ENCODE measurements around the gene EQTN.
A peak's percentile ranks its signal among the peaks of the same experiment; 100 is the strongest.

EQTN gene

GRCh38 chr9:27297050-27297449, at the start of gene EQTN:
Gene EQTN (minus strand): TSS chr9:27297150. CDS start chr9:27297055, 95 bp downstream.
- DNase-seq (ENCODE audit: low read depth) = no peak
- no peak within 1 kb of the TSS for H3K4me3 ChIP-seq (ENCODE audit: low read depth, low read length)

DNA sequence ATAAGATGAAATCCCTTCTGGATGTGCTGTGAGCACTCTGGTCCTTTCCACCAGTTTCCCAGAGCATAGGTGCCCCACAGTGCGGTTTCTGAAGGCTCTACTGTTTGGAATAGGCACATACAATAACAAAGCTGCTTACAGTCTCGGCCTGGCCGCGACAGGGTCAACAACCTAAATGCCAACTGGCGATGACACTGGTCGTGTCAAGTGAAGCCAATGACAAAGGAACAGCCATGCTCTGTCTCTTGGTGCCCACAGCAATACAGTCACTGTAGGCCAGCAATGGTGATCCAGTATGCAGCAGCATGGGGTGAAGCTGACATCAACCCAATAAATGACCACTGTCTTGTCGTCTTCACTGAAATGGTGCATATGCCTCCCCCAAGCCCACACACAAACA, 47.8 kb upstream of the EQTN start:
- H3K4me3 ChIP-seq (ENCODE audit: low read depth, low read length) = no peak overlapping the region
- DNase-seq (ENCODE audit: low read depth) = no peak

- H3K4me3 ChIP-seq (ENCODE audit: low read depth, low read length) = no peak overlapping the region
- DNase-seq (ENCODE audit: low read depth) = no peak
These were observed 44.8 kb upstream of the EQTN start for GRCh38 chr9:27341545-27342294.

GRCh38 chr9:27340961-27341511, 44.1 kb upstream of the EQTN start:
- DNase-seq (ENCODE audit: low read depth) = no peak

DNA sequence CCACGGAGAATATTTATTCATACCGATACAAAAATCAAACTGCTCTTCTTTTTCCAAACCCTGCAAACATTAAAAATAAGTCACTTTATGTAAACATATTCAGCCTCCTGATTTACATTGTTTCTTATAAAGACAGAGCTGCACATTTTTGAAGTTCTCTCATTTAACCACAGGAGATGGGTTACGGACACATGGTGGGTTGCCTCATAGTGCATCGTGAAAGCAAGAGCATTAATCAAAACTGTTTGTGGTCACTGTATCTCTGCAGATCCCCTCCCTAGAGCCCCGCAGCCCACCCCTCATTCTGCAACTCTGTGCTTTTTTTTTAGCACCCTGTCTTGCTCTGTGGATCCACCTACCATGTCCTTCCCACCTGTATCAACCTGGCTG, 43.3 kb upstream of the EQTN start:
- no peak for DNase-seq (ENCODE audit: low read depth)
- H3K4me3 ChIP-seq (ENCODE audit: low read depth, low read length) = no peak overlapping the region

More at GRCh38 chr9:27340961-27341511, 44.1 kb upstream of the EQTN start:
- no peak overlapping the region for H3K4me3 ChIP-seq (ENCODE audit: low read depth, low read length)

DNA sequence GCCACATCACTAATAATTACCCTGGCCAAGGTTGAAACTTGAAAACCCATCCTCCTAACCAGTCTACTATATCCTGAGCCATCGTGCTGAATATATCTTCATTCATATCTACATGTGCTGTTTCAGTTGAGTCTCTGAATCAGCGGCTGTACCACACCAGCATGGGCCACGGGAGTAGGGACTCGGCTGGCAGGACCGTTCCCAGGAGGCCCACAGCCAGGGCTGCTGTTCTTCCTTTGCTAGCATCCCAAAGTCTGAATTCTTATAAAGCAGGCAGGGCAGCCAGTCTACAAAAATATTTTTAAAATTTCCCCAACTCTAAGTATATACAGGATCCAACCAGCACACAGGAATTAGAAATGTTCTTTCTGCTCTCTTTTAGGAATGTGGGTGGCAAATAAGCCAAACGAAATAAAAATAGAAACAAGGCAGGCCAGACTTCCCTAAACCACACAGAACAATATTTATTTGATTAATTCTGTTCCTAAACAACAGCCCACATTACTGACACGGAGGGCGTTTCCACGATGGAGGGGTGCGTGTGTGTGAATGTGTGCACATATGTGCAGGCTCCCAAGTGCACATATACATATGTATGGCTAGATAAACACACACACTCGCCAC, 42.8 kb upstream of the EQTN start:
- no peak overlapping the region for H3K4me3 ChIP-seq (ENCODE audit: low read depth, low read length)
- DNase-seq (ENCODE audit: low read depth) = no peak

- DNase-seq (ENCODE audit: low read depth) = no peak
- no peak overlapping the region for H3K4me3 ChIP-seq (ENCODE audit: low read depth, low read length)
These were observed 41.6 kb upstream of the EQTN start for GRCh38 chr9:27338527-27338903.

- no peak overlapping the region for H3K4me3 ChIP-seq (ENCODE audit: low read depth, low read length)
- no peak for DNase-seq (ENCODE audit: low read depth)
These were observed 41.0 kb upstream of the EQTN start for GRCh38 chr9:27337833-27338526.

DNA sequence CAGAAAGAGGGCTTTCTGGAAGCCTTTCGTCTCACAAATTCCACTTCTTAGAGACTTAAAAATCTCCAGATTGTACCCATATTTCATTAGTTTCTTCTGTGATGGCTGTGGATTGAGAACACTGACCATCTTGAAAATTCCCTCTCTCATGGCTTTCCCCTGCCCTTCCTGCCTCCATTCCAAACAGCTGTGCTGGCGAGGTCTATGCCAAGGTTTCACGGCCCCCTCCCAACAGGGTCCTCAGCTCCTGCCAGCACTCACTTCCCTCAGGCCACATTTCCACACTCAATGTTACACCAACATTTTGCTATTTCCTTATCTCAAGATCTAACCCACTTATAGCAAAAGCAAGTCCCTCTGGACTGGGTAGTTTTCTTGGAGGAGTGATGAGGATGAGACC, 40.3 kb upstream of the EQTN start:
- DNase-seq (ENCODE audit: low read depth) = no peak
- H3K4me3 ChIP-seq (ENCODE audit: low read depth, low read length) = no peak overlapping the region

DNA sequence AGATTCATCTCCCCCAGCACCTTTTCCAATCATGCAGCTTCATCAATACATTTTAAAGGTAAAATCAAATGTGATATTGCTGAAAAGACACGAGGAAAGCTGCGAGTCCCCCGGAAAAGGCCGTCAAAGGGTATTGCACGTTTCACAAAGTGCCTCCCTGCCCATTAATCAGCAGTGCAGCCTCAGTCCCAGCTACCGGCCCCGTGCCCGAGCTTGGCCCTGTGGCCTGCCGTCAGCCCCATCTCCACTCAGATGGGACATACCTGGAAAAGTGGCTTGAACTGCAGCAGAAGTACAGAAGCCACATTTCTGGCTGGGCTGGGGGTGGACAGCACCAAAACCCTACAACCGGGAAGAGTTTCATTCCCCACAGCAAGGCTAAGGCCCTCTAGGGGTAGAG, 39.9 kb upstream of the EQTN start:
- no peak for DNase-seq (ENCODE audit: low read depth)
- H3K4me3 ChIP-seq (ENCODE audit: low read depth, low read length) = no peak overlapping the region

DNA sequence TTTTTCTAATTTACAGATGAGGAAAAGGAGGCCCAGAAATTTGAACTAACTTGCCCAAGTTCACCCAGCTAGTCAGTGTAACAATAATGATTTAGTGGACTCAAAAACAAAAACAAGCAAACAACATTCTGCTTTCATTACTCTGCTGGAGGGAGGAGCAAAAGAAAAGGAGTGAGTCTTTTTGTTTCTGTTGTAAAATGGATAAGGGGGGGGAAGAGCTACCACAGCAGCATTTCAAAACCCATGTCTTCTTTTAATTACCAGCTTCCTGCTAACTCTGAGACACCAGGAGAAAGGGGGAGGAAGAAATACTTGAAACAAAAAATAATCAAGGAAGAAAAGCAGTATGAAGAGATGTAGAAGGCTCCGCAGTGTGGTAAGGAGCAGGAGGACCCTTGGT, 39.2 kb upstream of the EQTN start:
- no peak overlapping the region for H3K4me3 ChIP-seq (ENCODE audit: low read depth, low read length)
- DNase-seq (ENCODE audit: low read depth) = no peak

- H3K4me3 ChIP-seq (ENCODE audit: low read depth, low read length) = no peak overlapping the region
- no peak for DNase-seq (ENCODE audit: low read depth)
These were observed 38.1 kb upstream of the EQTN start for GRCh38 chr9:27335075-27335474.

DNA sequence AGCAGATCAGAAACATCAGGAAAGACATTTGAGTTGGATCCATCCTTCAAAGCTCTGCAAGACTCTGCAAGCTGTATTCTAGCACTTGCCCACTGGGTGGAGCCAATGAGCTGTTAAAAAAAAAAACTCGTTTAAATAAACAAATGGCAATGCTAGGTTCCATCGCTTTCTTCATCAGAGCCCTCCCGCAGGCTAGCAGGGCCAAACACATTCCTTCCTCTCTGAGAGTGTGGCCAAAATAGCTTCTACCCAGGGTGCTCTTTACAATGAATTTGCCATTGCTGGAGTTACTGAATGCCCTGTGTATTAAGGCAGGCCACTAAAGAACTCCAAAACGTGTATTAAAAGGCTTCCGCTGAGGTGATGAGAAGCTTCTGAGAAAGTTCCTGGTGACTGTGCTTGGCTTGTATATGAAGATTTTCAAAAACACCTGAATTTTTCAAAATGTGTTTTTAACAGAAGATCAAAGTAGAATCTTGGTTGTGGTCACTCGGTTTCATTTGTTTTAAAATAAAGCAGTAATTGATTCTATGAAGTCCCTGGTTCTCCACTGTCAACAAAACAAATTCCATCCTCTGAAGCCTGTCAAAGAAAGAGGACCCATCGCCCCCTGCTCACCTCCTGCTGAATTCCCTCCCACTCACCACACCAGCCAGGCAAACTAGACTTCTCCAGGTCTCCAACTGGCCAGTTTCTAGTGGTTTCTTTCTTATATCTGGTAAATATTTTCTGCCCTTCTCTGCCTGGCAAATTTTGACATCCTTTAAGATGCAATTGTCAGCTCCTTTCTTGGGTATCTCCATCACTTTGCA, 36.5 kb upstream of the EQTN start:
- DNase-seq (ENCODE audit: low read depth) = peak; percentile 28
- no peak overlapping the region for H3K4me3 ChIP-seq (ENCODE audit: low read depth, low read length)

DNA sequence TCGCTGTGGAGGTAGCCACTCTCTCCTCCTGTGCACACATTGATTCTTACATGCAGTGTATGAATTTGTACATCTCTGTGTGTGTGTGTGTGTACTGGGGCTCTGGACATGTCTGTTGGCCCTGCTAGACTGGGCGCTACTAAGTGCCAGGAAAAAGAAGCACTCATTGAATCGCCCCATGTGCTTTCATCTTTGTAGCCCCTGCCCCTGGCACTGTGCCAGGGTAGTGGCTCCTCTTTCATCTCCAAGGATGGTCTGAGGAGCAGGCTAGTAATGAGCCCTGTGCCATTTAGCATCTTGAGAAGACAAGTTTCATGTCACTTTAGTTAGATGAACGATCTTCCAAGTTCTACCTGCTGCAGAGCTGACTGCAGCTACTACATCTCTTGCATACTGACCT, 34.4 kb upstream of the EQTN start:
- no peak for DNase-seq (ENCODE audit: low read depth)
- H3K4me3 ChIP-seq (ENCODE audit: low read depth, low read length) = no peak overlapping the region

- H3K4me3 ChIP-seq (ENCODE audit: low read depth, low read length) = no peak overlapping the region
- DNase-seq (ENCODE audit: low read depth) = no peak
These were observed 32.3 kb upstream of the EQTN start for GRCh38 chr9:27329291-27329690.

DNA sequence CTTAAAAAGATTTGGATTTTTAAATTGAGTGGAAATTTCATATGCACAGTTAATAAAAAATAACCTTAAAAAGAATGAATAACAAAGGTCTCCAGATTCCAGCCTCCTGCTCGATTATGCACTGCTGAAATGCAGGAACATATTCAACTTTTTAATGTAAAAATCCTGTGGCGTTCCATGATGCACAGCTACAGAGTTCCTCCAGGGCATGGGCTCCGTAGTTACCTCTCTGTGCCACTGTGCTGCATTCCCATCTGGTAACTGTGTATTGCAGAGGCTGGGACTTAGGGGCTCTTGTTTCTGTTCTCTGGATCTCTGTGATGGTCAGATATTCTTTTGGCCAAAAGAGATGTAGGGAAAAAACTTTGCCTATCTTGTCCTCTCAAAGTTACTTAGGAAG, 31.5 kb upstream of the EQTN start:
- no peak for DNase-seq (ENCODE audit: low read depth)
- no peak overlapping the region for H3K4me3 ChIP-seq (ENCODE audit: low read depth, low read length)

DNA sequence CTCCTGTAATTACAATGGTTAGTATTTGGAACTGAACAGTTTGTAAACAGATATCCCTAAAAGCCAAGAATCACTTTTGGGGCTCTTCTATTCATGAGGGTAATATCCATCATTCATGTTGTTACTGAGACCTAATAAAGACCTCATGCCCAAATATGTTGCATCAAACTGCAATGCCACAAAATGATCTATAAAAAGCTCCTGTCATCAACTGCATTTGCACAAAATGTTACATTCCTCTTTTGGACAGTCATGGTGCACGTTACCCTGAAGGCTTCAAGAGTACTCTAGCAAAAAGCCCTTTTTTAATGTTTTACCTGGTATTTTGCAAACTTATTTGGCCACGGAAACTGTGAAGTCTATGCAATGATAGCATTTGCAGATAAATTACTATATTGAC, 14.2 kb upstream of the EQTN start:
- DNase-seq (ENCODE audit: low read depth) = no peak
- no peak overlapping the region for H3K4me3 ChIP-seq (ENCODE audit: low read depth, low read length)

- DNase-seq (ENCODE audit: low read depth) = no peak
- no peak overlapping the region for H3K4me3 ChIP-seq (ENCODE audit: low read depth, low read length)
These were observed 13.6 kb upstream of the EQTN start for GRCh38 chr9:27310582-27310981.

GRCh38 chr9:27308691-27309390, 11.9 kb upstream of the EQTN start:
- no peak overlapping the region for H3K4me3 ChIP-seq (ENCODE audit: low read depth, low read length)
- no peak for DNase-seq (ENCODE audit: low read depth)
